A549 treated with GW870086 at 1 μM for 4 hours (cell line): Measurements from ENCODE around the gene CA12. TPM values are rescaled to one million over a fixed set of nuclear protein-coding genes. Genes with fewer than 3 reads are reported as not detected.

Experiments
- total RNA-seq: library from RNA; stranded (reverse); fragments of 200-300 nt; extraction: Qiagen RNA extraction; gene quantifications from 5 replicates; pipeline ENCODE4 v1.2.3, GENCODE V29; 2022; ENCODE audit warnings: low read depth

CA12 gene
- 187 to 225 TPM (median 211 TPM) in 5 replicates for total RNA-seq

GRCh38 chr15:63381301-63382204 lies at the start of gene CA12:
CA12 (minus strand) TSS chr15:63381846; CDS start chr15:63381720, 126 bp downstream.

GRCh38 chr15:63277038-63277892 lies 104.4 kb downstream of the CA12 start, which contains the start of gene APH1B:
APH1B (plus strand) TSS chr15:63277605; CDS start chr15:63277624, 19 bp downstream.

Other genes with a start within 250 kb of the CA12 start
- 363 to 430 TPM (median 408 TPM) in 5 replicates for gene RPS27L, start 224.4 kb downstream of the CA12 start, total RNA-seq
- gene RAB8B, start 192.2 kb downstream of the CA12 start, total RNA-seq: 9.8 to 17.4 TPM (median 15.5 TPM) in 5 replicates
- 18.6 to 26.4 TPM (median 21.6 TPM) in 5 replicates for gene APH1B, start 104.2 kb downstream of the CA12 start, total RNA-seq
- gene USP3, start 122.7 kb upstream of the CA12 start, total RNA-seq: 40.6 to 44.6 TPM (median 42.5 TPM) in 5 replicates
- 0.09 to 0.33 TPM (median 0.17 TPM) in 5 replicates for gene FBXL22, start 215.5 kb upstream of the CA12 start, total RNA-seq